BE2C (cell line): ENCODE results near the gene ARHGAP26.

Experiments used
- DNase-seq: peaks from one replicate; pipeline ENCODE4 v3.0.0-alpha.2; 2020
- H3K27me3 ChIP-seq: fragments of 250-450 bp; sonication (Bioruptor Pico); 2 replicates; pipeline ENCODE4 v1.5.1; 2020; ENCODE audit warnings: mild to moderate bottlenecking
- H3K36me3 ChIP-seq: fragments of 250-450 bp; sonication (Bioruptor Pico); 2 replicates; pipeline ENCODE4 v1.5.1; 2020; ENCODE audit warnings: mild to moderate bottlenecking
- H3K4me1 ChIP-seq: fragments of 250-450 bp; sonication (Bioruptor Pico); 2 replicates; pipeline ENCODE4 v1.5.1; 2020
- H3K4me3 ChIP-seq: 2 replicates; pipeline ENCODE4 v1.5.1; 2011; ENCODE audit warnings: low read depth, low read length
- H3K9me3 ChIP-seq: fragments of 250-450 bp; sonication (Bioruptor Pico); 2 replicates; pipeline ENCODE4 v1.5.1; 2020
- CTCF ChIP-seq: IDR thresholded peaks from 2 replicates; pipeline ENCODE4 v1.5.1; 2012; ENCODE audit warnings: mild to moderate bottlenecking, low read depth, low read length

ARHGAP26 gene

GRCh38 chr5:143170104-143170503 is 399.9 kb downstream of the ARHGAP26 start:
- H3K9me3 ChIP-seq = no peaks in the 10 kb centered on the region
- no peak overlapping the region for H3K4me3 ChIP-seq
- no peaks in the 10 kb centered on the region for H3K4me1 ChIP-seq
- H3K27me3 ChIP-seq = no peaks in the 10 kb centered on the region
- DNase-seq = no peak
- no peaks in the 10 kb centered on the region for H3K36me3 ChIP-seq
- TF ChIP-seq CTCF = no peak

- Histone ChIP-seq H3K4me3 (no peak overlapping the region), H3K4me1 (no peaks in the 10 kb centered on the region), H3K27me3 (no peaks in the 10 kb centered on the region), H3K36me3 (no peaks in the 10 kb centered on the region), H3K9me3 (no peaks in the 10 kb centered on the region)
- TF ChIP-seq CTCF = no peak
- no peak for DNase-seq
These were observed 400.8 kb downstream of the ARHGAP26 start for GRCh38 chr5:143170977-143171376.

- H3K27me3 ChIP-seq = no peaks in the 10 kb centered on the region
- no peak overlapping the region for H3K4me3 ChIP-seq
- no peaks in the 10 kb centered on the region for H3K9me3 ChIP-seq
- no peak for TF ChIP-seq CTCF
- H3K4me1 ChIP-seq = no peaks in the 10 kb centered on the region
- no peak for DNase-seq
- no peaks in the 10 kb centered on the region for H3K36me3 ChIP-seq
These were observed 402.6 kb downstream of the ARHGAP26 start for GRCh38 chr5:143172739-143173138.

GRCh38 chr5:143173139-143173889 is 403.1 kb downstream of the ARHGAP26 start:
- no peak overlapping the region for H3K4me3 ChIP-seq
- no peaks in the 10 kb centered on the region for H3K36me3 ChIP-seq
- DNase-seq = no peak
- no peaks in the 10 kb centered on the region for H3K9me3 ChIP-seq
- TF ChIP-seq CTCF = no peak
- H3K4me1 ChIP-seq = no peaks in the 10 kb centered on the region
- H3K27me3 ChIP-seq = no peaks in the 10 kb centered on the region

- Histone ChIP-seq H3K36me3 (no peaks in the 10 kb centered on the region), H3K27me3 (no peaks in the 10 kb centered on the region), H3K4me1 (no peaks in the 10 kb centered on the region), H3K9me3 (no peaks in the 10 kb centered on the region), H3K4me3 (no peak overlapping the region)
- DNase-seq = no peak
- no peak for TF ChIP-seq CTCF
These were observed 404.7 kb downstream of the ARHGAP26 start for GRCh38 chr5:143174714-143175398.

- no peaks in the 10 kb centered on the region for H3K9me3 ChIP-seq
- no peaks in the 10 kb centered on the region for H3K27me3 ChIP-seq
- TF ChIP-seq CTCF = no peak
- DNase-seq = no peak
- no peaks in the 10 kb centered on the region for H3K4me1 ChIP-seq
- H3K4me3 ChIP-seq = no peak overlapping the region
- H3K36me3 ChIP-seq = no peaks in the 10 kb centered on the region
These were observed 405.9 kb downstream of the ARHGAP26 start for GRCh38 chr5:143176048-143176447.
